ENCODE data around the gene PTN.

Gene PTN

GRCh38 chr7:137304624-137305235 is 38.8 kb downstream of the PTN start:
- Histone ChIP-seq H3K4me3 (ENCODE audit: low read length, poor library complexity, severe bottlenecking) (no peak overlapping the region), H3F3A (ENCODE audit: low read depth) (no peaks in the 10 kb centered on the region), H3K27me3 (ENCODE audit: insufficient read depth, low read length, poor library complexity, severe bottlenecking) (no peaks in the 10 kb centered on the region), H3K79me2 (ENCODE audit: insufficient read depth, low read length) (no peaks in the 10 kb centered on the region), H4K20me1 (ENCODE audit: insufficient read depth, low read length, poor library complexity, severe bottlenecking) (no peaks in the 10 kb centered on the region), H3K36me3 (ENCODE audit: insufficient read depth, low read length) (no peaks in the 10 kb centered on the region), H3K4me1 (ENCODE audit: insufficient read depth, low read length, poor library complexity, severe bottlenecking) (no peaks in the 10 kb centered on the region), H3K9me2 (replicated peaks; ENCODE audit: low read depth, low read length) (no peaks in the 10 kb centered on the region), H3K9me3 (ENCODE audit: insufficient read depth, low read depth, low read length) (no peaks in the 10 kb centered on the region), H2AFZ (ENCODE audit: low read length) (no peak overlapping the region), H3K4me2 (ENCODE audit: low read depth, low read length, poor library complexity, severe bottlenecking) (no peak overlapping the region), H3K9ac (ENCODE audit: low read depth, low read length, poor library complexity, severe bottlenecking) (no peak overlapping the region)
- no peak for TF ChIP-seq EZH2phosphoT487 (IDR thresholded peaks at IDR 0.05; ENCODE audit: borderline replicate concordance)
- no peak for TF ChIP-seq CTCF (conservative IDR thresholded peaks at IDR 0.05; ENCODE audit: low read length)

DNA sequence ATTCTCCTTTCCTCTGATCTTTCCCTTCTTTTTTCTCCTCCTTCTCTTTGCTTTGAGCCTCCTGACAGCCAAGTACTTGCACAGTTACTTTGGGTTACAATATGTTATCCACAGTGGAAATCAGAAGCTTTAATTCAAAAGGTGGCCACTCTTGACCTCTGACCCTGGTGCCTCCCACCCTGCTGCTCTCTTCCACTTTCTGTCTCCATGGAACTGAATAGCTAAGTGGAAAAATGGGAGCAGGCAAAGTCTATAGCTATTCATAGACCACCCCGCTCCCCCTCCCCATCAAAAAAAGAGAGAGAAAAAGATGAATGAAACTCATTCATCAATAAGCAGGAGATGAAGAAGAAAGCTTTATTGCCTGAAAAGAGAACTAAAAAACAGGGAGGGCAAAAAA is 39.4 kb downstream of the PTN start:
- Histone ChIP-seq H3K27me3 (ENCODE audit: insufficient read depth, low read length, poor library complexity, severe bottlenecking) (no peaks in the 10 kb centered on the region), H3K79me2 (ENCODE audit: insufficient read depth, low read length) (no peaks in the 10 kb centered on the region), H4K20me1 (ENCODE audit: insufficient read depth, low read length, poor library complexity, severe bottlenecking) (no peaks in the 10 kb centered on the region), H3F3A (ENCODE audit: low read depth) (no peaks in the 10 kb centered on the region), H3K9me2 (replicated peaks; ENCODE audit: low read depth, low read length) (no peaks in the 10 kb centered on the region), H3K4me1 (ENCODE audit: insufficient read depth, low read length, poor library complexity, severe bottlenecking) (no peaks in the 10 kb centered on the region), H3K4me2 (ENCODE audit: low read depth, low read length, poor library complexity, severe bottlenecking) (no peak overlapping the region), H3K4me3 (ENCODE audit: low read length, poor library complexity, severe bottlenecking) (no peak overlapping the region), H3K36me3 (ENCODE audit: insufficient read depth, low read length) (no peaks in the 10 kb centered on the region), H2AFZ (ENCODE audit: low read length) (no peak overlapping the region), H3K9me3 (ENCODE audit: insufficient read depth, low read depth, low read length) (no peaks in the 10 kb centered on the region), H3K9ac (ENCODE audit: low read depth, low read length, poor library complexity, severe bottlenecking) (no peak overlapping the region)
- TF ChIP-seq EZH2phosphoT487 (IDR thresholded peaks at IDR 0.05; ENCODE audit: borderline replicate concordance) (no peak), CTCF (conservative IDR thresholded peaks at IDR 0.05; ENCODE audit: low read length) (no peak)

GRCh38 chr7:137302081-137302480 is 41.5 kb downstream of the PTN start:
- Histone ChIP-seq H2AFZ (ENCODE audit: low read length) (no peak overlapping the region), H3K9me3 (ENCODE audit: insufficient read depth, low read depth, low read length) (no peaks in the 10 kb centered on the region), H3K36me3 (ENCODE audit: insufficient read depth, low read length) (no peaks in the 10 kb centered on the region), H3K9me2 (replicated peaks; ENCODE audit: low read depth, low read length) (no peaks in the 10 kb centered on the region), H3K79me2 (ENCODE audit: insufficient read depth, low read length) (no peaks in the 10 kb centered on the region), H3K27me3 (ENCODE audit: insufficient read depth, low read length, poor library complexity, severe bottlenecking) (no peaks in the 10 kb centered on the region), H4K20me1 (ENCODE audit: insufficient read depth, low read length, poor library complexity, severe bottlenecking) (no peaks in the 10 kb centered on the region), H3K9ac (ENCODE audit: low read depth, low read length, poor library complexity, severe bottlenecking) (no peak overlapping the region), H3K4me1 (ENCODE audit: insufficient read depth, low read length, poor library complexity, severe bottlenecking) (no peaks in the 10 kb centered on the region), H3K4me3 (ENCODE audit: low read length, poor library complexity, severe bottlenecking) (no peak overlapping the region), H3K4me2 (ENCODE audit: low read depth, low read length, poor library complexity, severe bottlenecking) (no peak overlapping the region), H3F3A (ENCODE audit: low read depth) (no peaks in the 10 kb centered on the region)
- no peak for TF ChIP-seq CTCF (conservative IDR thresholded peaks at IDR 0.05; ENCODE audit: low read length)
- no peak for TF ChIP-seq EZH2phosphoT487 (IDR thresholded peaks at IDR 0.05; ENCODE audit: borderline replicate concordance)
